Measurements from ENCODE around the gene DAPK1.

The DAPK1 gene

GRCh38 chr9:87535817-87536539, 38.3 kb downstream of the DAPK1 start:
- in situ Hi-C loops (cut with HindIII; ENCODE audit: low sequenced_read_pairs): no loop called here
- TF ChIP-seq, protein P1, sequence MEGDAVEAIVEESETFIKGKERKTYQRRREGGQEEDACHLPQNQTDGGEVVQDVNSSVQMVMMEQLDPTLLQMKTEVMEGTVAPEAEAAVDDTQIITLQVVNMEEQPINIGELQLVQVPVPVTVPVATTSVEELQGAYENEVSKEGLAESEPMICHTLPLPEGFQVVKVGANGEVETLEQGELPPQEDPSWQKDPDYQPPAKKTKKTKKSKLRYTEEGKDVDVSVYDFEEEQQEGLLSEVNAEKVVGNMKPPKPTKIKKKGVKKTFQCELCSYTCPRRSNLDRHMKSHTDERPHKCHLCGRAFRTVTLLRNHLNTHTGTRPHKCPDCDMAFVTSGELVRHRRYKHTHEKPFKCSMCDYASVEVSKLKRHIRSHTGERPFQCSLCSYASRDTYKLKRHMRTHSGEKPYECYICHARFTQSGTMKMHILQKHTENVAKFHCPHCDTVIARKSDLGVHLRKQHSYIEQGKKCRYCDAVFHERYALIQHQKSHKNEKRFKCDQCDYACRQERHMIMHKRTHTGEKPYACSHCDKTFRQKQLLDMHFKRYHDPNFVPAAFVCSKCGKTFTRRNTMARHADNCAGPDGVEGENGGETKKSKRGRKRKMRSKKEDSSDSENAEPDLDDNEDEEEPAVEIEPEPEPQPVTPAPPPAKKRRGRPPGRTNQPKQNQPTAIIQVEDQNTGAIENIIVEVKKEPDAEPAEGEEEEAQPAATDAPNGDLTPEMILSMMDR (IDR thresholded peaks at IDR 0.05; ENCODE audit: low read depth, low read length): no peak
- no peak overlapping the region for H3K4me3 ChIP-seq (ENCODE audit: low read depth, low read length)
- no peak for DNase-seq (ENCODE audit: low read depth, low spot score)

GRCh38 chr9:87537625-87538024, 40.0 kb downstream of the DAPK1 start:
- no peak overlapping the region for H3K4me3 ChIP-seq (ENCODE audit: low read depth, low read length)
- no peak for DNase-seq (ENCODE audit: low read depth, low spot score)
- TF ChIP-seq, protein P1 (IDR thresholded peaks at IDR 0.05; ENCODE audit: low read depth, low read length): no peak
- in situ Hi-C loops (cut with HindIII; ENCODE audit: low sequenced_read_pairs): no loop called here

- H3K4me3 ChIP-seq (ENCODE audit: low read depth, low read length): no peak overlapping the region
- in situ Hi-C loops (cut with HindIII; ENCODE audit: low sequenced_read_pairs): no loop called here
- TF ChIP-seq, protein P1 (IDR thresholded peaks at IDR 0.05; ENCODE audit: low read depth, low read length): no peak
- no peak for DNase-seq (ENCODE audit: low read depth, low spot score)
These were observed 42.9 kb downstream of the DAPK1 start for GRCh38 chr9:87540444-87541105.

DNA sequence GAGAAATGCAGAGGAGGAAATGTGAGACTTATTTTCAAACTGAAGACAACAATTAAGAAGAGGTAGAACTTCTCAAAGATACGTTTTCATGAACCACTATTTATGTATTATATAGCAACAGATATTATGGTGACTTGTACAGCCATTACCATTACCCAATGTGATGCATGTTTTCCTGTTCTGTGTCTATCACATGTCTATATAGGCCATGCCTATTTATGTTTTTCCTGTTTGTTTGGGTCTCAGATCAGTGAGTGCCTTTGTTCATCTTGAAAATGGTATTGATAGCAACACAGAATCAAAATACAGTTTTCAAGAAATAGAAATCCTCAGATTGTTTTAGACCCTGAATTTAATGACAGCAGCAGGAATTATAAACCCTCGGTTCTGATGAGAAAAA, 44.0 kb downstream of the DAPK1 start:
- H3K4me3 ChIP-seq (ENCODE audit: low read depth, low read length): no peak overlapping the region
- in situ Hi-C loops (cut with HindIII; ENCODE audit: low sequenced_read_pairs): no loop called here
- TF ChIP-seq, protein P1 (IDR thresholded peaks at IDR 0.05; ENCODE audit: low read depth, low read length): no peak
- DNase-seq (ENCODE audit: low read depth, low spot score): no peak

DNA sequence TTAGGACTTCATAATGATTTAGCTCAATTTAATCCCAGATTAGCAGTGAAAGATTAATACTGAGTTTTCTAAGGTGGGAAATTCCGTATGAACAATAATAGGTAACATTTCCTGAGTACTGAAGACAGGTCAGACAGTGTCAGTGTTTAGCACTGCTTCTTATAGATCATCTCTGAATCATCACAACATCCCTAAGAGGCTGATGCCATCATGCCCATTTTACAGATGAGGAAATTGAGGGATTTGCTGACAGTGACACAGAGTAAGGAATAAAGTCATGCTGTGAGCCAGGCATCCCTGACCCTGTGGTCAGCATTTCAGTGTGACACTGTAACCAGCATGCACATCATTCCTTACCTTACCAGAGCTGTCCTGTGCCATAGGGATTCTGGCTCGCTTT, 44.5 kb downstream of the DAPK1 start:
- DNase-seq (ENCODE audit: low read depth, low spot score): no peak
- in situ Hi-C loops (cut with HindIII; ENCODE audit: low sequenced_read_pairs): no loop called here
- TF ChIP-seq, protein P1 (IDR thresholded peaks at IDR 0.05; ENCODE audit: low read depth, low read length): no peak
- no peak overlapping the region for H3K4me3 ChIP-seq (ENCODE audit: low read depth, low read length)

GRCh38 chr9:87543251-87543650, 45.6 kb downstream of the DAPK1 start:
- in situ Hi-C loops (cut with HindIII; ENCODE audit: low sequenced_read_pairs): no loop called here
- no peak overlapping the region for H3K4me3 ChIP-seq (ENCODE audit: low read depth, low read length)
- DNase-seq (ENCODE audit: low read depth, low spot score): no peak
- TF ChIP-seq, protein P1 (IDR thresholded peaks at IDR 0.05; ENCODE audit: low read depth, low read length): no peak
